Activated T-cell treated with anti-CD3 and anti-CD28 coated beads, Interleukin-2, amount 50 U/mL, for 1 hour (primary cell): ENCODE measurements around the gene DNAJC28.
"Not testable (repeated sequence)": the region's sequence is repeated elsewhere in the genome, so short reads cannot be mapped to it uniquely, and the experiment has no call there.

Experiments used
- DNase-seq: peaks from one replicate; pipeline ENCODE4 v3.0.0-alpha.2; 2020

Gene DNAJC28, protein sequence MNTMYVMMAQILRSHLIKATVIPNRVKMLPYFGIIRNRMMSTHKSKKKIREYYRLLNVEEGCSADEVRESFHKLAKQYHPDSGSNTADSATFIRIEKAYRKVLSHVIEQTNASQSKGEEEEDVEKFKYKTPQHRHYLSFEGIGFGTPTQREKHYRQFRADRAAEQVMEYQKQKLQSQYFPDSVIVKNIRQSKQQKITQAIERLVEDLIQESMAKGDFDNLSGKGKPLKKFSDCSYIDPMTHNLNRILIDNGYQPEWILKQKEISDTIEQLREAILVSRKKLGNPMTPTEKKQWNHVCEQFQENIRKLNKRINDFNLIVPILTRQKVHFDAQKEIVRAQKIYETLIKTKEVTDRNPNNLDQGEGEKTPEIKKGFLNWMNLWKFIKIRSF

GRCh38 chr21:33491373-33492102 is at the start of gene DNAJC28:
TSS of gene DNAJC28 (minus strand) at chr21:33491716. CDS start at chr21:33489393, 2,323 bp downstream.
- DNase-seq, result peak; percentile 96

- DNase-seq, result no peak
Observed at GRCh38 chr21:33541105-33541711, 49.7 kb upstream of the DNAJC28 start.

GRCh38 chr21:33540711-33541104 is 49.2 kb upstream of the DNAJC28 start:
- no peak for DNase-seq

DNA sequence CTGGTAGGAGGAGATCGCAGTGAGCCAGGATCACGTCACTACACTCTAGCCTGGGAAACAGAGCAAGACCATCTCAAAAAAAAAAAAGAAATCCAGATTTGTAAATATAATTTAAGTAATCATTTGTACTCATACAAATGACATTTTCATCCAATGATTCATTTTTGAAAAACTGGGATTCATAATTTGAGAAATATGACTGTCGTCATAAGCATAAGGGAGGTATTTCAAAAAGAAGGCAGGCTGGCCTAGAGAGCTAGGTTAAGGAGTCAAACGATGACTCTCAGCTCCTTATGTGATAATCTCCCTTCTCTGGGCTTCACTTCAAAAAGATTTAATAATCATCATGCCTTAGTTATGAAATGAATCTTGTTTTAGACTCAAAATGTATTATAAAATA is 48.1 kb upstream of the DNAJC28 start:
- no peak for DNase-seq

- no peak for DNase-seq
Observed at GRCh38 chr21:33537212-33537611, 45.7 kb upstream of the DNAJC28 start.

DNA sequence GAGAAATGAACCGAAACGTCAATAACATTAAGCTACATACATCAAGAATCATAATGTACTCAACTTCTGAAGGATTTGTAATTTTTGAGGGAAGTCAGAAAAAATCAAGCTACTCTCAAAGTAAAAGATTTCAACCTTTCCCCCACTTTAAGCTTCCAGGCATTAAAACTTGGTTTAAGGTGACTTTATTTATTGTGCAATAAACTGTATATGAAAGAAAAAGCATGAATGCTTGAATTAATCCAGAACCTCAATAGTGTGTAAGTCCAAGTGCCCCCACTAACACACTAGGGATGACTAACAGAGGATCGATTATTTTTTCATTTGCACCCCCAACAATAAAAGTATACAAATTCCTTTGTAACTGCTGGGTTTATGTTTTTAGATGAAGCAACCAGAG is 39.5 kb upstream of the DNAJC28 start:
- no peak for DNase-seq

DNA sequence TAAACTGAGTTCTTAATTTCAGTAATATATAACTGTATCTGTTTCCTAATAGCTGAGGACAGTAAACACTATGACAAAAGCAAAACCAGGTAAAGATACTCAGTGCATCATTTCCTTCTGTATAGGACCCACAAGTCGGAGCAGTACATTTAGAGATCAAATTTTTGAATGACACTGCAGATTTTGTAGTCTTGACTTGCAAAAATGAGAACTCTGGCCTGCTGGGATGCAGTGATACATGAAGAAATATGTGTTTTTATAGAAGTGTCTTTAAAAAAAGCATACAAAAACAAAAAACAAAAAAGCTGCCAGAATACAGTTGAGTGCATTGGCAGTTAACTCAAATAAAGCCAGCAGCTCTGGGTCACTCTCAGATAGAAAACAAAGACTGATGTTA is 31.4 kb upstream of the DNAJC28 start:
- DNase-seq, result no peak

DNA sequence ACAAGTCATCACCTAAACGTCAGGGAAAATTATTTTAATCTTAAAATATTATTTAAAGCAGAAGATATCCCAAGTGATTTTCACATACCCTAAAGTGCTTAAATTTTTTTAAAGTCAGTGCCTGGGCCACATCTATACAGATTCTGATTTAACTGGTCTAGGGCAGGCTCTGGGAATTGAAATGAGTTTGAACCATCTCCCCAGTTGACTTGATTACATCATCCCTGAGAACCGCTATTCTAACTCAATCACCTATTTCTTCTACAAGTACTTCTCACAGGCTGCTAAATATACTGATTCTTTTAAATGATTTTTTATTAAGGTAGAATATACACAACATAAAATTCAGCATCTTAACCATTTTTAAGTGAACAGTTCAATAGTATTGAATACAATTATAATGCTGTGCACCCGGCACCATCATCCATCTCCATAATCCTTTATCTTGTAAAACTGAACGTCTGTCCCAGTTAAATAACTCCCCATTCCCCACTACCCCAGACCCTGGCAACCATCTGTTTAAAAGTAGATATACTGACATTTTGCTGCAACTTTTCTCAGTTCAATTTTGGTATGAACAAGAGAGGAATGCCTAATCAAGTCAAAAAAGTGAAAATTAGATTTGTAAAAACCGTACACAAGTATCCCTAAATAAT is 30.9 kb upstream of the DNAJC28 start:
- DNase-seq, result no peak

GRCh38 chr21:33518899-33519298 is 27.4 kb upstream of the DNAJC28 start:
- DNase-seq, result no peak

- DNase-seq, result no peak
Observed at GRCh38 chr21:33514229-33514628, 22.7 kb upstream of the DNAJC28 start.

DNA sequence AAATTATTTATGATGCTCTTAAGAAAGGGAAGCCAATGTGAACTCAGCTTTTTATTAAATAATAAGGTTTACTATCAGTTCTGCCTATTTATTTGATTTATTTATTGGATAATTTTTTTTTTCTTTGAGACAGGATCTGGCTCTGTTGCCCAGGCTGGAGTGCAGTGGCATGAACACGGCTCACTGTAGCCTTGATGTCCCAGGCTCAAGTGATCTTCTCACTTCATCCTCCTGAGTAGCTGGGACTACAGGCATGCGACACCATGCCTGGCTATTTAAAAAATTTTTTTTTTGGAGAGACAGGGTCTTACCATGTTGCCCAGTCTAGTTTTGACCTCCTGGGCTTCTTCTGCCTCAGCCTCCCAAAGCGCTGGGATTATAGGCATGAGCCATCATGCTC is 21.0 kb upstream of the DNAJC28 start:
- no peak for DNase-seq

DNA sequence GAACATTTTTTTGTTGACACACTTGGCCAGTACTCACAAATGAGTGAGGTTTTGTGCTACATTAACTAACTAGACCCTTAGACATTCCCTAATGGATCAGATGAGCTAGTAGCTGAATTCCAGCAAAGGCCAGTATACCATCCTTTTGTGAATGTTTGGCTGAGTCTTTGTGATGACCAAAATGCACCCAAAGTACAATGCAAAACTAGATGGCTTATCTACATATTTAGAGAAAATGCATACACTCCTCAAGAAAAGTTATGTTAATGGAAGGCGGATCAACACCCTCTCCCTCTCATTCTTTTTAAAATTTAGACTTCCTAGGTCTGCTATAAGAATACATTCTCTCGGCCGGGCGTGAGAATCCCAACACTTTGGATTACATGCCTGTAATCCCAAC is 20.1 kb upstream of the DNAJC28 start:
- no peak for DNase-seq

DNA sequence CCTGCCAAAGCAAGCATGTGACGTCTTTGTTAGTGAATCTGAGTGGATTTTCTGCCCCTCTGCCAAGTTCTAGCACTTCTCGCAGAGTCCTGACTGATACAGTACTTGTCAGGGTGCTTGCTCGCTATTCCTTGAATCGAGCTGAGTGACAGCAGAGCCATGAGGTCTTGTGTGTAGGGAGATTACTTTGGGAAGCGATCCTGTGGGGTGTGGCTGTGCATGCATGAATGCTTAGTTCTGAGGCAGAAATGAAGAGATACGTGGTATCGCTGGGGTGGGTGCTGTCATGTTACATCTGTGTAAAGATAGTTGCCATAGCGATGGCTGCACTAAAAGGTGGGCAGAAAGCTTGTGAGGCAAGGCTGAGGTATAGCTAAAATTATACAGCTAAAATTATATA is 19.3 kb upstream of the DNAJC28 start:
- DNase-seq, result no peak

- not testable (repeated sequence) for DNase-seq
Observed at GRCh38 chr21:33507003-33507402, 15.5 kb upstream of the DNAJC28 start.

DNA sequence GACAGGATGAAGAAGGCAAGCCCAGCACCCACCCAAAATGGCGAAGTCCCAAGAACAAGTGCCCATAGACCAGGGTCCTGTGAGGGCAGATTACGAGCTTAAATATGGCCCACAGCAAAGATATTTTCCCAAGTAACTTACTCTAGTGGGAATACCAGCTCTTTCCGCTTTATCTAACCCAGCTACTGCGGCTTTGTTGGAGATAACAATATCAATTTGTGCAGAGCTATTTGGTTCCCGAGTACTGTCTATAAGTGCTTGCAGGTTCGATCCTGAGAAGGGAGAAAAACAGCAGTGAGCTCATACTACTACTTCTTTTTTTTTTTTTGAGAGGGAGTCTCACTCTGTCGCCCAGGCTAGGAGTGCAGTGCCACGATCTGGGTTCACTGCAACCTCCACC is 14.3 kb upstream of the DNAJC28 start:
- DNase-seq, result no peak

GRCh38 chr21:33496345-33496744 is 4.8 kb upstream of the DNAJC28 start:
- DNase-seq, result no peak

DNA sequence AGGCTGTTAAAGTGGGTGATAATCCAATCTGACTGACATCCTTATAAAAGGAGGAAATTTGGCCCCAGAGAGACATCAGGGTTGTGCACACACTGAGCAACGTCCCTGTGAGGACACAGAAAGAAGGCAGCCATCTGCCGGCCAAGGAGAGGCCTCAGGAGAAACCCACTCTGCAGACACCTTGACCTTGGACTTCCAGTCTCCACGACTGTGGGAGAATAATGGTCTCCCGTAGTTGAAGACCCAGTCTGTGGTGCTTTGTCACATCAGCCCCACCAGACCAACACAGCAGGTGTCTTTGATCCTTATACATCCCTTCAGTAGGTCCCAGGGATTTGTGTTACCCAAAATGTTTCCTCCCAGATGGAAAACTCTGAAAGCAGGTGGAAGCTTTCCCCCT is 4.2 kb upstream of the DNAJC28 start:
- no peak for DNase-seq

DNA sequence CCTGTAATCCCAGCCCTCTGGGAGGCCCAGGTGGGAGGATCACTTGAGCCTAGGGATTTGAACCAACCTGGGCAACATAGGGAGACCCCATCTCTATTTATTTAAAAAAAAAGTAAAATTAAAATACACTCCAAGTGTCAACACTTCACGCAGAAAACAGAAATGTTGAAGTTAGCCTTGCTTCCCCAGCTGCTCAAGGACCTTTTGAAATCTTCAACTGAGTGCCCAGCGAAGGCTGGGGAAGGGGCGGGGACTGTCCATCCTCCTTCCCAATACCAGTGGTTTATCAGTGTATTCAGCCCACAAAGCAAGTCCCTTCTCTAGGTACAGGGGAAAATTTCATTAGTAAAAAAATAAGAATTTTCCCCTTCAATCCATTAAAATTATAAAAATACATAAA is 2.2 kb upstream of the DNAJC28 start:
- DNase-seq, result no peak

- DNase-seq, result no peak
Observed at GRCh38 chr21:33492571-33492970, 1.1 kb upstream of the DNAJC28 start.

DNA sequence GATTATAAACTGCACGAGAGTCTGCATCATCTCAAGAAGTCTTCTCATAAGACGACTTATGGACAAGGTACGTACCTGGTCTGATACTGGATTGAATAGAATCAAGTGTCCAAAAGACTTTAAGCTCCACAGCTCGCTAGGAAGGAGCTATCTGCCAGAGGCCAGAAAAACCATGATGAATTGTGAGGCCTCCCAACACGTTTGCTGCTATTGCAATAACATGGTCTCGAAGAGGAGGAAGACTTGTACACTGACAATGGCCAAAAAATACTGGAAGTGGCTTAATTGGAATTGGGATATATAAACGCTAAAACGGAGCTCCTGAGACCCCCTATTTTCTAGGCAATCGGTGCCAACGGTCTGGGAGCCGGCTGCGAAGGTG is 534 bp downstream of the DNAJC28 start:
- no peak for DNase-seq

GRCh38 chr21:33488936-33489335 is 2.6 kb downstream of the DNAJC28 start:
- DNase-seq, result no peak

- DNase-seq, result no peak
Observed at GRCh38 chr21:33487996-33488395, 3.5 kb downstream of the DNAJC28 start.

GRCh38 chr21:33481314-33481943 is 10.1 kb downstream of the DNAJC28 start:
- no peak for DNase-seq
